Keratinocyte (primary cell): ENCODE measurements around the gene GADD45G.

ENCODE experiments used
- EZH2 ChIP-seq: IDR thresholded peaks from one replicate; pipeline ENCODE4 v1.6.1; 2012; ENCODE audit warnings: inconsistent platforms, mild to moderate bottlenecking, low read length, moderate library complexity
- TF ChIP-seq, protein P1 (sequence below), 3 experiments: IDR thresholded peaks in 1 of 3; conservative IDR thresholded peaks in 1 of 3; optimal IDR thresholded peaks in 1 of 3; 2 replicates in 2 of 3; 3 replicates in 1 of 3; pipeline versions ENCODE3 to v1.5.1; 2011; ENCODE audit warnings: low read length in 3 of 3, mild to moderate bottlenecking in 3 of 3, moderate library complexity in 2 of 3, control low read depth in 1 of 3, inconsistent platforms in 1 of 3; ENCODE audit not compliant: insufficient read depth in 2 of 3; ENCODE audit errors: extremely low read depth in 1 of 3

GRCh38 chr9:89558948-89559347, 45.9 kb upstream of the GADD45G start:
- TF ChIP-seq, protein P1, sequence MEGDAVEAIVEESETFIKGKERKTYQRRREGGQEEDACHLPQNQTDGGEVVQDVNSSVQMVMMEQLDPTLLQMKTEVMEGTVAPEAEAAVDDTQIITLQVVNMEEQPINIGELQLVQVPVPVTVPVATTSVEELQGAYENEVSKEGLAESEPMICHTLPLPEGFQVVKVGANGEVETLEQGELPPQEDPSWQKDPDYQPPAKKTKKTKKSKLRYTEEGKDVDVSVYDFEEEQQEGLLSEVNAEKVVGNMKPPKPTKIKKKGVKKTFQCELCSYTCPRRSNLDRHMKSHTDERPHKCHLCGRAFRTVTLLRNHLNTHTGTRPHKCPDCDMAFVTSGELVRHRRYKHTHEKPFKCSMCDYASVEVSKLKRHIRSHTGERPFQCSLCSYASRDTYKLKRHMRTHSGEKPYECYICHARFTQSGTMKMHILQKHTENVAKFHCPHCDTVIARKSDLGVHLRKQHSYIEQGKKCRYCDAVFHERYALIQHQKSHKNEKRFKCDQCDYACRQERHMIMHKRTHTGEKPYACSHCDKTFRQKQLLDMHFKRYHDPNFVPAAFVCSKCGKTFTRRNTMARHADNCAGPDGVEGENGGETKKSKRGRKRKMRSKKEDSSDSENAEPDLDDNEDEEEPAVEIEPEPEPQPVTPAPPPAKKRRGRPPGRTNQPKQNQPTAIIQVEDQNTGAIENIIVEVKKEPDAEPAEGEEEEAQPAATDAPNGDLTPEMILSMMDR (optimal IDR thresholded peaks at IDR 0.05 in 1 of 3, IDR thresholded peaks at IDR 0.05 in 1 of 3, conservative IDR thresholded peaks at IDR 0.05 in 1 of 3; ENCODE audit: extremely low read depth in 1 of 3, insufficient read depth in 2 of 3, low read length in 3 of 3): no peak
- no peak for TF ChIP-seq EZH2
